GM18505 (cell line): Measurements from ENCODE around the gene WDR31.
"Not testable (repeated sequence)": the region's sequence is repeated elsewhere in the genome, so short reads cannot be mapped to it uniquely, and the experiment has no call there.

ENCODE experiments used
- ATAC-seq: cut with Tn5 transposase; IDR thresholded peaks from one replicate; pipeline ENCODE4 v1.9.1; 2021; ENCODE audit not compliant: unreplicated experiment
- POLR2A ChIP-seq: IDR thresholded peaks from 4 replicates; pipeline ENCODE4 v1.6.1; 2011; ENCODE audit warnings: borderline replicate concordance; ENCODE audit not compliant: insufficient read depth, insufficient read length; ENCODE audit errors: extremely low read depth

WDR31 gene

GRCh38 chr9:113340011-113340699 is at the start of gene WDR31:
TSS of gene WDR31 (minus strand) at chr9:113340275. CDS start at chr9:113332022, 8,253 bp downstream.
- peak; percentile 96 for ATAC-seq
- peak; percentile 73 for TF ChIP-seq POLR2A

GRCh38 chr9:113389451-113389850 is 49.4 kb upstream of the WDR31 start:
- TF ChIP-seq POLR2A: no peak

GRCh38 chr9:113388833-113389232 is 48.8 kb upstream of the WDR31 start:
- no peak for ATAC-seq
- TF ChIP-seq POLR2A: no peak

More at GRCh38 chr9:113389451-113389850, 49.4 kb upstream of the WDR31 start:
- ATAC-seq: no peak

DNA sequence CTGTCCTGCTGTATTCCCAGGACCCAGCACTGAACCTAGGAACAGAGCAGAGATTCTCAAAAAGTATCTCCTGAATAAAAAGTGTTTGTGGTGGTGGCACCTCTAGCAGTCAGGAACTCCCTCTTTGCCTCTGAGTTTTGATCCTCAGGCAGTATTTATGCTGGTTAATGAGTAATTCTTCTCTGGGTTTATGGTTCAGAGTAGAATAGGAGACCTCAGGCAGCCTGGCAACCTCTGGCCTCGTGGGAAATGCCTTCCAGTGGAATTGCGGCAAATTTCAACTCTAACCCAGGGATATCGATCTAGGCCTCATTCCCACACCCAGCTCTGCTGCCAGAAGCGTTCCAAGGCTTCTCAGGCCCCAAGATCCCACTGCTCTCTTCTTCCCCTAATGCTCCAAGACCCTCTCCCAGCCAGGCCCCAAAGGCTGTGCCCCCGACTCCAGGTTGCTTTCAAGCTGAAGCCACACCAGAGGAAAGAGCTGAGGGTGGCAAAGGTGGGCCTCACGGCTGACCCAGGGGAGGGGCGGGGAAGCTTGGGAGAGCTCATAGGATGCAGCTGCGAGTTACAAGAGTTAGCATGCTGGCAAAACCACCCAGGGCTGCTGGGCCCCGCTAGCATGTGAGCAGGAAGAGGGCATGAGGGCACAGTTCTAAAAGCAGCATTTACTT is 47.6 kb upstream of the WDR31 start:
- no peak for ATAC-seq
- no peak for TF ChIP-seq POLR2A

GRCh38 chr9:113386571-113387393 is 46.7 kb upstream of the WDR31 start:
- ATAC-seq: no peak

GRCh38 chr9:113381909-113382411 is 41.9 kb upstream of the WDR31 start:
- TF ChIP-seq POLR2A: no peak
- no peak for ATAC-seq

More at GRCh38 chr9:113386571-113387393, 46.7 kb upstream of the WDR31 start:
- TF ChIP-seq POLR2A: no peak

GRCh38 chr9:113381441-113381840 is 41.4 kb upstream of the WDR31 start:
- not testable (repeated sequence) for ATAC-seq

- ATAC-seq: peak; percentile 45
Observed at GRCh38 chr9:113380869-113381378, 40.8 kb upstream of the WDR31 start.

DNA sequence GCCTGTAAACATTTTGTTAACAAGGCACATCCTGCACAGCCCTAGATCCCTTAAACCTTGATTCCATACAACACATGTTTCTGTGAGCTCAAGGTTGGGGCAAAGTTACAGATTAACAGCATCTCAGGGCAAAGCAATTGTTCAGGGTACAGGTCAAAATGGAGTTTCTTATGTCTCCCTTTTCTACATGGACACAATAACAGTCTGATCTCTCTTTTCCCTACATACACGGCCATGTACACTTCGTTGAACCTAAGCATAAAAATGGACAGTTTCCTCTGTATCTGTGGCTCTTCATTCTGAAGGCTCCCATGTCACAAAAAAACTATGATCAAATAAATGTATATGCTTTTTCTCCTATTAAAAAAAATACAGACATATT is 39.7 kb upstream of the WDR31 start:
- not testable (repeated sequence) for ATAC-seq

More at GRCh38 chr9:113380869-113381378, 40.8 kb upstream of the WDR31 start:
- TF ChIP-seq POLR2A: no peak

DNA sequence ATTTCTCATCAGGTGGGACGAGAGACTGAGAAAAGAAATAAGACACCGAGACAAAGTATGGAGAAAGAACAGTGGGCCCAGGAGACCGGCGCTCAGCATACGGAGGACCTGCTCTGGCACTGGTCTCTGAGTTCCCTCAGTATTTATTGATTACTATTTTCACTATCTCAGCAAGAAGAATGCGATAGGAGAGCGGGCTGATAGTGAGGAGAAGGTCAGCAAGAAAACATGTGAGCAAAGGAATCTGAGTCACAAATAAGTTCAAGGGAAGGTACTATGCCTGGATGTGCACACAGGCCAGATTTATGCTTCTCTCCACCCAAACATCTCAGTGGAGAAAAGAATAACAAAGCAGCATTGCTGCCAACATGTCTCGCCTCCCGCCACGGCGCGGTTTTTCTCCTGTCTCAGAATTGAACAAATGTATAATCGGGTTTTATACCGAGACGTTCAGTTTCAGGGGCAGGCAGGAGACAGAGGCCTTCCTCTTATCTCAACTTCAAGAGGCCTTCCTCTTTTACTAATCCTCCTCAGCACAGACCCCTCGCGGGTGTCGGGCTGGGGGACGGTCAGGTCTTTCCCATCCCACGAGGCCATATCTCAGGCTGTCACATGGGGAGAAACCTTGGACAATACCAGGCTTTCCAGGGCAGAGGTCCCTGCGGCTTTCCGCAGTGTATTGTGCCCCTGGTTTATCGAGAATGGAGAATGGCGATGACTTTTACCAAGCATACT is 39.2 kb upstream of the WDR31 start:
- not testable (repeated sequence) for ATAC-seq

- ATAC-seq: peak; percentile 61
- peak; percentile 74 for TF ChIP-seq POLR2A
Observed at GRCh38 chr9:113376634-113377567, 36.8 kb upstream of the WDR31 start, which contains the start of gene HDHD3. TSS of gene HDHD3 (minus strand) at chr9:113376986. CDS start at chr9:113374354, 2,632 bp downstream.
